CD4-positive, alpha-beta T cell (primary cell): Measurements from ENCODE around the gene AGMO. TPM values are rescaled to one million over a fixed set of nuclear protein-coding genes. Genes with fewer than 3 reads are reported as not detected.

Experiments
- ATAC-seq: fragments of 200-7000 bp; cut with Tn5 transposase; one replicate; pipeline ENCODE4 v1.10.0; 2022; ENCODE audit warnings: mild to moderate bottlenecking; ENCODE audit not compliant: poor library complexity
- CTCF ChIA-PET: fragments of 350-600 bp; sonication (Branson Sonifier 250); formaldehyde crosslinking; loops from one replicate; lab custom pipeline; 2021; ENCODE audit warnings: antibody characterized with exemption, inconsistent platforms; lab: Charles Lee
- POLR2A ChIA-PET: fragments of 350-600 bp; sonication (Branson Sonifier 250); formaldehyde crosslinking; loops from one replicate; lab custom pipeline; 2021; ENCODE audit warnings: antibody characterized with exemption, inconsistent platforms; lab: Charles Lee
- DNase-seq, 14 experiments: peaks; one replicate each; pipeline ENCODE4 v3.0.0-alpha.2; 2013 to 2020; ENCODE audit warnings: mixed read lengths in 2 of 14
- H3K27ac ChIP-seq, 2 donors: one replicate each; pipeline versions ENCODE4 v1.5.1 to v1.7.0; 2013; ENCODE audit warnings: low read length in 2 of 2, low read depth in 1 of 2, mild to moderate bottlenecking in 1 of 2
- H3K27me3 ChIP-seq, 2 experiments: 1 replicate in 1 of 2; 2 replicates in 1 of 2; pipeline versions ENCODE4 v1.6.1 to v1.7.0; 2013; ENCODE audit warnings: low read length in 2 of 2, control low read depth in 1 of 2, mild to moderate bottlenecking in 1 of 2, moderate library complexity in 1 of 2; ENCODE audit not compliant: insufficient read depth in 2 of 2, control insufficient read depth in 1 of 2
- H3K36me3 ChIP-seq: one replicate; pipeline ENCODE4 v1.6.1; 2013; ENCODE audit warnings: low read length, control low read depth; ENCODE audit not compliant: insufficient read depth
- H3K4me1 ChIP-seq: one replicate; pipeline ENCODE4 v1.6.1; 2013; ENCODE audit warnings: low read length, control low read depth; ENCODE audit not compliant: insufficient read depth
- H3K4me3 ChIP-seq: one replicate; pipeline ENCODE4 v1.5.1; 2013; ENCODE audit warnings: mild to moderate bottlenecking, low read length, moderate library complexity
- H3K9me3 ChIP-seq, 2 experiments: 1 replicate in 1 of 2; 2 replicates in 1 of 2; pipeline versions ENCODE4 v1.6.1 to v1.7.0; 2013; ENCODE audit warnings: low read length in 2 of 2, mild to moderate bottlenecking in 2 of 2, control low read depth in 1 of 2, moderate library complexity in 1 of 2; ENCODE audit not compliant: control insufficient read depth in 1 of 2, insufficient read depth in 1 of 2
- H3K27ac Mint-ChIP-seq: one replicate; pipeline ENCODE4 v1.8.0; 2020; ENCODE audit warnings: mixed read lengths
- H3K27me3 Mint-ChIP-seq: one replicate; pipeline ENCODE4 v1.8.0; 2021; ENCODE audit warnings: mixed read lengths
- H3K36me3 Mint-ChIP-seq: one replicate; pipeline ENCODE4 v1.8.0; 2021; ENCODE audit warnings: low read depth, mixed read lengths
- H3K4me1 Mint-ChIP-seq: one replicate; pipeline ENCODE4 v1.8.0; 2021; ENCODE audit warnings: low read depth, mixed read lengths
- H3K4me3 Mint-ChIP-seq: one replicate; pipeline ENCODE4 v1.8.0; 2020; ENCODE audit warnings: mild to moderate bottlenecking, mixed read lengths
- H3K9me3 Mint-ChIP-seq: one replicate; pipeline ENCODE4 v1.8.0; 2020; ENCODE audit warnings: mixed read lengths
- CTCF ChIP-seq: fragments of 200-600 bp; IDR thresholded peaks from one replicate; pipeline ENCODE4 v1.8.0; 2022; ENCODE audit warnings: antibody characterized with exemption, mild to moderate bottlenecking
- intact Hi-C, 2 experiments: fragments of 100-400 bp; cut with DNase I in 1 of 2; cut with micrococcal nuclease in 1 of 2; formaldehyde crosslinking; loops; one replicate each; pipeline versions ENCODE4 v1.15.1 to v1.9.0; 2023 to 2025; cut with DNase I, micrococcal nuclease
- polyA plus RNA-seq, 2 donors: library from polyadenylated mRNA; unstranded; fragments of 120-200 nt; gene quantifications; one replicate each; pipeline ENCODE4 v1.2.1, GENCODE V29; 2013
- total RNA-seq, 174 experiments: library from RNA in 2 of 174; stranded (reverse) in 2 of 174; gene quantifications; one replicate each; pipeline ENCODE4 v1.2.3 and lab custom pipeline; 2021 to 2026

Gene AGMO
- total RNA-seq (not detected), total RNA-seq (lab: John Stamatoyannopoulos, UW) (0 to 0.08 (median 0) reads per million in 172 experiments)
- not detected for polyA plus RNA-seq (2013, experiment 1 of 2)
- polyA plus RNA-seq (2013, experiment 2 of 2) = not detected

- Mint-ChIP-seq H3K27me3 (no peaks in the 10 kb centered on the region), H3K36me3 (no peaks in the 10 kb centered on the region), H3K4me1 (no peaks in the 10 kb centered on the region), H3K9me3 (no peaks in the 10 kb centered on the region), H3K4me3 (no peak within 1 kb of the TSS), H3K27ac (no peak within 1 kb of the TSS)
- Histone ChIP-seq H3K9me3 (no peaks in the 10 kb centered on the region), H3K27ac (no peak within 1 kb of the TSS), H3K4me3 (no peak within 1 kb of the TSS), H3K27me3 (no peaks in the 10 kb centered on the region), H3K4me1 (no peaks in the 10 kb centered on the region), H3K36me3 (no peaks in the 10 kb centered on the region)
- no peak for DNase-seq
- TF ChIP-seq CTCF = no peak
- ChIA-PET CTCF (no interaction called here), POLR2A (no interaction called here)
- intact Hi-C loops = no loop called here
- ATAC-seq = no peak
These were observed at the start of gene AGMO for GRCh38 chr7:15561835-15562234. Gene AGMO (minus strand): TSS chr7:15562015.

- no peaks in the 10 kb centered on the region for H3K36me3 ChIP-seq
- no peaks in the 10 kb centered on the region for H3K27me3 ChIP-seq
- ChIA-PET POLR2A (no interaction called here), CTCF (no interaction called here)
- Mint-ChIP-seq H3K27ac (no peak overlapping the region), H3K36me3 (no peaks in the 10 kb centered on the region), H3K4me1 (no peaks in the 10 kb centered on the region), H3K4me3 (no peak overlapping the region), H3K27me3 (no peaks in the 10 kb centered on the region), H3K9me3 (no peaks in the 10 kb centered on the region)
- H3K4me3 ChIP-seq = no peak overlapping the region
- no peak overlapping the region for H3K27ac ChIP-seq
- no peak for DNase-seq
- no peak for TF ChIP-seq CTCF
- no peak for ATAC-seq
- H3K4me1 ChIP-seq = no peaks in the 10 kb centered on the region
- intact Hi-C loops = no loop called here
- peaks cover 0 to 5% of the 10 kb centered on the region in 2 experiments for H3K9me3 ChIP-seq
These were observed 48.7 kb upstream of the AGMO start for GRCh38 chr7:15610503-15610902.

- ATAC-seq (no peak), DNase-seq (no peak)
- Histone ChIP-seq H3K4me3 (no peak overlapping the region), H3K27me3 (no peaks in the 10 kb centered on the region), H3K27ac (no peak overlapping the region), H3K9me3 (peaks cover 0 to 5% of the 10 kb centered on the region in 2 experiments), H3K4me1 (no peaks in the 10 kb centered on the region), H3K36me3 (no peaks in the 10 kb centered on the region)
- no peaks in the 10 kb centered on the region for H3K4me1 Mint-ChIP-seq
- H3K27ac Mint-ChIP-seq = no peak overlapping the region
- no peaks in the 10 kb centered on the region for H3K27me3 Mint-ChIP-seq
- no peaks in the 10 kb centered on the region for H3K36me3 Mint-ChIP-seq
- ChIA-PET POLR2A (no interaction called here), CTCF (no interaction called here)
- intact Hi-C loops = no loop called here
- no peak overlapping the region for H3K4me3 Mint-ChIP-seq
- no peak for TF ChIP-seq CTCF
- H3K9me3 Mint-ChIP-seq = no peaks in the 10 kb centered on the region
These were observed 47.5 kb upstream of the AGMO start for GRCh38 chr7:15609287-15609686.
